ENCODE data around the gene RBFOX2.

RBFOX2 gene

DNA sequence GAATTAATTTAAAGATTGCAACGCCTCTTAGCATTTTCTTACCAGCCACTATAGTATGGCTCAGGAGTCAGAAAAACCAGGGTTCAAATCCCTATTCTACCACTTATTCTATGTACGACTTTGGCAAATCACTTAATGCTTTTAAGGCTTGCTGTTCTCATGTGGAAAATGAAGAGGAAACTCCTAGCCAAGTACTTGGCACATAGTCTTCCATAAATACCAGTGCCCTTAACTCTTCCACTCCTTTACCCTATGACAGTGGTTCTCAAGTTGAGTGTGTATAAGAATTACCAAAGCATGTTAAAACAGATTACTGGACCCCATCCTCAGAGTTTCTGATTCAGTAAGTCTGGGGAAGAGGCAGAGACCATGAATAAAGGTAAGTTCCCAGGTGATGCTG lies 107.6 kb downstream of the RBFOX2 start:
- FAIRE-seq = no peak

- FAIRE-seq = no peak
These were observed 109.6 kb downstream of the RBFOX2 start for GRCh38 chr22:35919002-35919542.

- no peak for FAIRE-seq
These were observed 110.2 kb downstream of the RBFOX2 start for GRCh38 chr22:35918456-35918855.

DNA sequence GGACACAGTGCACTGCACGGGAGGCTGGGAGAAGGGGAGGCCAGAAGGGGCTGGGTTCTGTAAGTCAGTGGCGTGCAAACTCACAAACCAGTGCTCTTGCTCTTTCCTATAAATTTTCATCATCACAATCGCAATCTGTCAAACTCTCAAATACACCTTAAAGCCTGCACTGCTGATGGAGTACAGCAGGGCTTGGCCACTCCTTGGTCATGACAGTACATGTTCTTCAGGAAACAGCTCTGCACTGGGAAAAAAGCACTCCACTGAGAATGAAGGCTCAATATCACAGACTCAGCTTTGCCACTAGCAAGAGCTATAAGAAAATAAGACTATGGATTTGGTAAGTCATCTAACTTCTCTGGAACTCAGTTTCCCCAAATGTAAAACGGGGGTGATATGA lies 111.0 kb downstream of the RBFOX2 start:
- no peak for FAIRE-seq

DNA sequence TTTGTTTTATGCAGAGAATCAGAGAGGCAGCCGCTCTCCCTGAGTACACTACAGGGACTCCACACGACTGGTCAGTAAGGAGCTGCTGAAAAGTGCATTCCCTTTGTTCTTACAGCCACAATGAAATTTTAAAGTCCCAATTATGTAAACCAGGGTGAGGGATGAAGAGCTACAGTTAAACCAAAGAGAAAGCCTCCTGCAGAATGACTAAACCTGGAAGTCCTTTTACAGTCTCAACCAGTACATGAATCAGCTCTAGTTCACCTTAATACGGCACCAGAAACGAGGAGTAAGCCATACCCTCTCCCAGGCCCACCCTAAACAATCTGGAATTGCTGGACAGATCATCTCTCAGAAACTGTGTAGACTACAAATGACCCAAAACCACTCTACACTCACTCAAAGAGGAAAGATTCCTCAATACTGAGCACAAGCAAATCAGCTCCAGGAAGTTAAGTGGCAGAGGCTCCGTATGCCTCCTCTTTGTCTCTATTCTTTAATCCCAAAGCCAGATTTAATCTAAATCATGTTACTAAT lies 113.1 kb downstream of the RBFOX2 start:
- FAIRE-seq = no peak

DNA sequence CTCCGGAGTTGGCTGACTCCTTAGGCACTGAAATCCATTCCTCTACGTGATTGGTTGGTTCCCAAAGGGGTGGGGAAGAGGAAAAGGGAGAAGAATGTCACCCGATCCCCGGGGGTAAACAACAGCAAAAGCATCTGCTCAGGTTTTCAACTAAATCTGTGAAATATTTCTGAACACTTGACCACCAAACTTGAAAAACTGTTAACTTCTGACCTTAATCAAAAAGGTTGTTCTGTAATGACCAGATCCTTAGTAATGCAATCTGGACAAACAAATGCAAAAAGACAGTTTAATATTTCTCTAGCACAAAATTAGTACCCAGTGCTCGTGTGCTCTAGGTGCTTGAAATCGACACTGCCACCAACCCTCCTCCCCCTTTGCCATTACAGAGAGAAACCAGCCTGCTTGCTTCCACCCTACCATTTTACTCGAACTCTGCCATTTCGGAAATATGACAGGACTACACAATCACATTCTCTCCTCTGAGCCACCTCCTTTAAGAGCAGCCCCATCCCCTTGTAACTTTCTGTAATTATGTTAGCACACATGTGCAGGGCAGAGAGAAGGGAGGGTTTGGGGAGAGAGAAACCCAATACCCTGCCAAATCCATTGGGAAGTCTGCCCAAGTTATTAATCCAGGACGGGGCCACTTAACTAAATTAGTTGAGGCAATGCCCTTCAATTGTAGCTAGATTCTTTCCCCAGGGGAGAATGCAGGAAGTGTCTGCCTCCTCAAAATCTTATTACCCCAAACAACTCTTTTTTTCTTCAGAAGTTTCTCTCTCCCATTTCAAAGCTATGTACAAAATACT lies 113.8 kb downstream of the RBFOX2 start:
- peak; percentile 92 for FAIRE-seq

DNA sequence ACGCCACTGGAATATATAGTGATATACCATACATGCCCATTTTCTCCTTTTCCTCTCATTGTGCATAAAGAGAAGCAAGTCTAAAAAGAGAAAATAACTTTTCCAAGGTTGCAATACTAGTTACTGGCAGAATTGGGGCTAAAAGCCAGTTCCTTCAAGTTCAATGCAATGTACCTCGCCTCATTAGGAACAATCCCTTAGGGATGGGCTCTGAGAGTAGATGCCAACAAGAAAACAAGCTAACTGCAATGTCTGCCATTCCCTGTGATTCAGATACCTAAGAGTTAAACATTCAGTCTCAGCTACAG lies 114.3 kb downstream of the RBFOX2 start:
- no peak for FAIRE-seq

- FAIRE-seq = no peak
These were observed 114.7 kb downstream of the RBFOX2 start for GRCh38 chr22:35913925-35914324.

DNA sequence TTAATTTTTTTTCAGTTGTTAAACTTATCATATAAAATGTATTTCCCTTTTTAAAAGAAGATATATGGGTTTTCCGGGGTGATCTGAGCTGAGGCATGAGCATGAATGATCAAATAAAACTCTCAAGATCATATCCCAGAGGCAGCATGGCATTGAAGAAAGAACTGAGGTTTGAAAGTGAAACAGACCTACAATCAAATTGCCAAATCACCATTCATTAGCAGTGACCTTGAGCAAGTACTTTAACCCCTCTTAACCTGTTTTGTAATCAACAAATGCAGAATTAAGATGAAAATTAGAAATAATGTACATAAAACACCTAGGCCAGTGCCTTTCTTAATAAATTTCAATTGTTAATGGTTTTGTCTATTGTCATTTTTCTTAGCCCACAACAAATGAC lies 116.0 kb downstream of the RBFOX2 start:
- FAIRE-seq = no peak

- no peak for FAIRE-seq
These were observed 116.7 kb downstream of the RBFOX2 start for GRCh38 chr22:35911877-35912276.

- no peak for FAIRE-seq
These were observed 117.7 kb downstream of the RBFOX2 start for GRCh38 chr22:35910926-35911325.

DNA sequence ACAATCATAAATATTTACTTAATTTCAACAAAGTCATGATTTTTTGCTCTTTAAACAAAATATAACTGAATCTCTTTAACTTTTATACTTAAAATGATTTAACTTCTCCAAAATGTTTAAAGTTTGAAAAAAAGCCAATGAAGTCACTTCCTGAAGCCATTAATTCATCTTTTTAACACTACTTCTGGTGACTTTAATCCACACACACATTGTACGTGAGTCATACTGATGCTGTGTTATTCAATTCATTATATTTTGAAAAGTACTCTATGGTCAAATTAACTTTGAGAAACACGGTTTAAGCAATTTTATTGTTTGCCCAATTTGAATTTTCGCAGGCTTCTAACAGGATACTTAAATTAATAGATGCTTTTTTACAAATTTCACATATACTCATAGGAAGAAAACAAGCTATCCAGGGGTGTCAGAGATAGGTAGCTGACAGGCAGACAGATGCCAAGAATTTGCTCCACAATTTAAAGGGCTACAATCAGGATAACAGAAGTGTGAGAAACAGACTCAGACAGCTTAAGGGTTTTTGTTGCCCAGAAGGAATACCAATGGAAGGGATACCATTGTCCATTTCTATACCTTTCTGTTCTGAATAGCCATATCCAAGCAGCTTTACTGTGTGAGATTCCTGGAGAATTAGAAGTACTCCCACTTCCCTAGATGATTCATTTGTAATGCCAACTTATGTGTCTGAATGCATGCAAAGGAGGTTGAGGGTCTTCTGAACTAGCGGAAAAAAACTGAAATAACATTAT lies 118.4 kb downstream of the RBFOX2 start:
- no peak for FAIRE-seq

DNA sequence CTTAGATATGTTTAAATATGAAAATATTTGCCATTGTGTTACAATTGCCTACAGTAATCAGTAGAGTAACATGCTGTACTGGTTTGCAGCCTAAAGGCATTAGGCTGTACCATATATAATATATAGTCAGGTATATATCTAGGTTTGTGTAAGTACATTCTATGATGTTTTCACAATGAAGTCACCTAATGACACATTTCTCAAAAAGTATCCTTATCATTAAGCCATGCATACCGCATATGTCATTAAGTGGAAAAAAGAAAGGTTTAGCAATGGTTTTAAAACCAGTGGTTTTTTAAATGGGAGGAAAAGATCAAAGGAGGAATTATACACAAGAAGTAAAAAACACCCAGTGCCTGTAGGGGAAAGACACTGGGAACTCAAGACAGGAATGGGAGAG lies 122.7 kb downstream of the RBFOX2 start:
- FAIRE-seq = no peak

DNA sequence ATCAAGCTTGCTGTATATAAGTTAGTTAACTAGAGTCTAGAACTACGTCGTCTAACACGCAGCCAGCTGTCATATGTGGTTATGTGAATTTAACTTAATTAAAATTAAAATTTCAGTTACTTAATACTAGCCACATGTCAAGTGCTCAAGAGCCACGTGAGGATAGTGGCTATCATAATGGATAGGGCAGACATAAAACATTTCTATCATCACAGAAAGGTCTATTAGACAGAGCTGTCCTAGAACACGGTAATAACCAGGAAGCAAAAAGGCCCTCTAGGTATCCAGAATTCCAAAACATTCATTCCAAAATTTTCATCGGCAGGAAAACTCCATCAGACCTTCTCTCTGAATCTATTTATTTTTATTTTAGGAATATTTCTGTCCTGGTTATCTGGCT lies 123.9 kb downstream of the RBFOX2 start:
- FAIRE-seq = no peak

GRCh38 chr22:35904336-35904692 lies 124.3 kb downstream of the RBFOX2 start:
- FAIRE-seq = no peak

GRCh38 chr22:35903571-35904335 lies 124.9 kb downstream of the RBFOX2 start:
- no peak for FAIRE-seq

DNA sequence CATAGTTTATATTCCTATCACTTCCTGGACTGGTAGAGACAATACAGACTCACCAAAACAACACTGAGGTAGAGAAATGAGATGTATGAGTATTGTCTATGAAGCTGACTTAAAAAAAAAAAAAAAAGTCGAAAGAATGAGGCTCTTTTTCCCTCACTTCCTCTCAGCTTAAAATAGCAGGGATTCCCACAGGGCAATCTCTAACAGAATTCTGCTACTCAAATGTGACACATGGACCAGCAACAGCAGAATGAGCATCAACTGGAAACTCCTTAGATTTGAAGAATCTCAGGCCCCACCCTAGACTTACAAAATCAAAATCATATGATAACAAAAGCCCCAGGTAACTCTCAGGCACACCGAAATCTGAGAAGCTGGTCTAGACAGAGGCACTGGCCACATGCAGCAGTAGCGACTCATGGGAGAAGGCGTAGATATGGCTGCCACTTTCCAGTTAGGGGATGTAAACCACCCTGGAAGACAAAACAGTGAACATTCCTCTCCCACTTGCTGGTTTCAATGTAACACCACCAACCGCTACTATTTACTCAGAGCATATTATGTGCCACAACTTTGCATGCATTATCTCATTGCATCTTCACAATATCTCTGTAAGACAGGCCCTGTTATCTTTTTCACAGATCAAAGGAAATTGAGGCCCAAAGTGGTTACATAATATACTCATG lies 128.0 kb downstream of the RBFOX2 start:
- FAIRE-seq = no peak

DNA sequence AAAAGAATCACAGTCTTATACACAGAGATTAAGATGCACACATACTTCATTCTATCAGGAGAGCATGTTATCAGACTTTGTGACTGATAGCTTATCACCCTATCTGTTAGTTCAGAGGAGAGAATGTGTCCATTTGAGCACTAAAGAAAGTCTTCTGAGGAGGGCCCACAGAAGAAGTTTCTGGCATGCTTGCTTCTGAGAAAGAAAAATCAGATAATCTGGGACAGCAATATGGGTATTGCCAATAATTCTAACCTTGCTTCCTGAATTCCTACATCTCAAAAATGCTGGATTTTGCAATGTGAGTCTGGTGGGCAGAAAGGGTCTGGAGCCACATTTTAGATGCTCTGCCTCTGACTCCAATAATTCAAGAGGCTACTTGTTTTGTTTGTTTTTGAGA lies 128.9 kb downstream of the RBFOX2 start:
- no peak for FAIRE-seq

- no peak for FAIRE-seq
These were observed 132.4 kb downstream of the RBFOX2 start for GRCh38 chr22:35896111-35896705.

- no peak for FAIRE-seq
These were observed 133.5 kb downstream of the RBFOX2 start for GRCh38 chr22:35894937-35895708.

- no peak for FAIRE-seq
These were observed 134.2 kb downstream of the RBFOX2 start for GRCh38 chr22:35894464-35894878.

All from TTC549 (cell line).